Gastroesophageal sphincter (tissue), 4 donors: ENCODE measurements around the gene TSHZ2. TPM values are rescaled to one million over a fixed set of nuclear protein-coding genes. Genes with fewer than 3 reads are reported as not detected.

ENCODE experiments used
- ATAC-seq: fragments of 150-250 bp; one replicate; pipeline ENCODE4 v1.9.1; 2016; ENCODE audit warnings: mild to moderate bottlenecking, moderate library complexity
- H3K27ac ChIP-seq, 4 donors: fragments of 200-600 bp; sonication (generic) in 3 of 4; 1 replicate in 3 of 4; 2 replicates in 1 of 4; pipeline ENCODE4 v1.5.1; 2016 to 2019
- H3K27me3 ChIP-seq: fragments of 200-600 bp; sonication (generic); one replicate; pipeline ENCODE4 v1.5.1; 2019
- H3K36me3 ChIP-seq, 2 donors: fragments of 200-600 bp; sonication (generic); one replicate each; pipeline ENCODE4 v1.5.1; 2019; ENCODE audit warnings: control low read depth in 1 of 2
- H3K4me1 ChIP-seq, 3 donors: fragments of 200-600 bp; sonication (generic); 1 replicate in 2 of 3; 2 replicates in 1 of 3; pipeline ENCODE4 v1.5.1; 2016 to 2019; ENCODE audit warnings: control low read depth in 2 of 3
- H3K4me3 ChIP-seq, 2 donors: fragments of 200-600 bp; sonication (generic); one replicate each; pipeline ENCODE4 v1.5.1; 2019; ENCODE audit warnings: mild to moderate bottlenecking in 1 of 2, moderate library complexity in 1 of 2
- H3K9me3 ChIP-seq, 3 donors: fragments of 200-600 bp; sonication (generic); one replicate each; pipeline ENCODE4 v1.5.1; 2017 to 2019; ENCODE audit warnings: control low read depth in 2 of 3
- CTCF ChIP-seq, 4 experiments: fragments of 200-600 bp in 2 of 4; fragments of 450-650 bp in 2 of 4; sonication (generic) in 1 of 4; IDR thresholded peaks; one replicate each; pipeline ENCODE4 v1.5.1; 2017 to 2019; ENCODE audit warnings: antibody characterized with exemption in 4 of 4, mild to moderate bottlenecking in 2 of 4, moderate library complexity in 2 of 4
- EP300 ChIP-seq: sonication (generic); formaldehyde crosslinking; IDR thresholded peaks from one replicate; pipeline ENCODE4 v1.6.1; 2017; ENCODE audit warnings: antibody characterized with exemption, mild to moderate bottlenecking
- POLR2A ChIP-seq, 2 donors: fragments of 450-650 bp; IDR thresholded peaks; one replicate each; pipeline ENCODE4 v1.6.1; 2017; ENCODE audit warnings: antibody characterized with exemption in 2 of 2, mild to moderate bottlenecking in 2 of 2, moderate library complexity in 1 of 2
- POLR2AphosphoS5 ChIP-seq: sonication (generic); formaldehyde crosslinking; IDR thresholded peaks from one replicate; pipeline ENCODE4 v1.6.1; 2017; ENCODE audit warnings: antibody characterized with exemption
- WGBS, 2 donors: methylation state at CpG; one replicate each; pipeline ENCODE4 v1.1.5; 2018; ENCODE audit warnings: low coverage in 1 of 2; 5-methylcytosine and 5-hydroxymethylcytosine counted together
- total RNA-seq, 4 donors: library from RNA; depleted of rRNA; stranded (reverse); fragments of >200 nt; gene quantifications; one replicate each; pipeline ENCODE4 v1.1.0, GENCODE V29; 2016

Gene TSHZ2
- total RNA-seq, 4 donors from 2014 or later, result 9.9 to 21.3 (median 12.2) TPM

GRCh38 chr20:53186635-53187034 lies 214.5 kb downstream of the TSHZ2 start:
- Histone ChIP-seq H3K27me3 (no peaks in the 10 kb centered on the region), H3K4me3 (no peak overlapping the region), H3K27ac (no peak overlapping the region), H3K4me1 (no peaks in the 10 kb centered on the region), H3K36me3 (no peaks in the 10 kb centered on the region), H3K9me3 (no peaks in the 10 kb centered on the region)
- 63 to 80% methylated on average over 5 to 6 of the region's 6 CpGs for WGBS, 2 donors
- no peak for TF ChIP-seq POLR2A (IDR thresholded peaks at IDR 0.05)
- no peak for TF ChIP-seq CTCF (IDR thresholded peaks at IDR 0.05)
- TF ChIP-seq EP300, result no peak
- TF ChIP-seq POLR2AphosphoS5, result no peak
- ATAC-seq, result no peak

DNA sequence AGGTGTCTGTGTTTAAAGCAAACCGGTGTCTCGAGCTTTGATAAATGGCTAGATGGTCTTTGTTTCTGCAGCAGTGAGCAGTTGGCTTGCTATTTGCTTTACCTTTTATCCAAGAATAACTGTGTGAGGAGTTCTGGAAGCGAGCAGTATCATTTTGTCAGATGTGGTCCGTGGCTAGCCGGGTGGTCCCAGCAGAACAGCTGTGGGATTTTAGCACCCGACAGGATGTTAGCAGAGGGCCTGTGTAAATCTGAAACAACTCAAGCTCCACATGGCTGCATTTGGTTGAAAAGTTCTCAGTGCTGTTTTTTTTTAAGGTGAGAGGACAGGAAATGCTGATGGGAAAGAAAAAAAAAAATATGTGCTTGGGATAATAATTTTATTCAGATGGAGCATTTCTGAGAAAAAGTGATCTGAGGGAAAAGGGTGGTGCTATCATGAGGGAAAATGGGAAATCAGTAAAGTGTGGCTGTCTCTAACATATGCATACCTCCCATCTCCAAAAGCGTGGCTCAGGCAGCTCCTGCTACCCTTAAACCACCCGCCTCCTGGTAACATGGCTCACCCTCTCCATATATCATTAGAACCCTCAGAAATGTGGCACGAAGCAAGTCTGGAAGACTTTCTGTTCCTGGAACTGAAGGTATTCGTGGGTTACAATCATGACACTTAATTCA lies 215.4 kb downstream of the TSHZ2 start:
- no peak overlapping the region for H3K4me3 ChIP-seq
- no peaks in the 10 kb centered on the region for H3K4me1 ChIP-seq
- H3K27ac ChIP-seq, result no peak overlapping the region
- H3K27me3 ChIP-seq, result no peaks in the 10 kb centered on the region
- 41 to 46% methylated on average over 8 to 10 of the region's 10 CpGs for WGBS, 2 donors
- ATAC-seq, result no peak
- TF ChIP-seq POLR2A (IDR thresholded peaks at IDR 0.05), result no peak
- no peak for TF ChIP-seq CTCF (IDR thresholded peaks at IDR 0.05)
- no peak for TF ChIP-seq EP300
- no peak for TF ChIP-seq POLR2AphosphoS5
- H3K36me3 ChIP-seq, result no peaks in the 10 kb centered on the region
- no peaks in the 10 kb centered on the region for H3K9me3 ChIP-seq

DNA sequence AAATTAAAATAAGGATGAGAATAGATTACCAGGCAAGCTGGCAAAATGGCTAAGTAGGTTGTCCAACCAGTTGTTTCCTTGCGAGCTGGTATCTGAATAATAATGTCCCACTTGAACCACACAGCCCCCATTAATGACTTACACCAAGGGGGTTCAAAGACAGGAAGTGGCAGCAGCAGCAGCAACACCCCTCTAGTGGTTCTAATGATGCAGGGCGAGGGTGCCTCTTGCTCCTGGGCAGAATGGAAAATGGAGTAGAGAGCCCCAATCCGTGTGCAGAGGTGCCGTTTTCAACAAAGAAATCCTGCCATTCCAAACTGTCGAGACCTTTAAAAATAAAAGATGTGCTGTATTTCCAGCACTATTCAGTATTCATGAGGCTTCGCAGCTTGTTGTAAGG lies 218.1 kb downstream of the TSHZ2 start:
- H3K4me3 ChIP-seq, result no peak overlapping the region
- TF ChIP-seq EP300 (no peak), CTCF (IDR thresholded peaks at IDR 0.05) (no peak), POLR2A (IDR thresholded peaks at IDR 0.05) (no peak), POLR2AphosphoS5 (no peak)
- H3K36me3 ChIP-seq, result no peaks in the 10 kb centered on the region
- H3K9me3 ChIP-seq, result no peaks in the 10 kb centered on the region
- H3K27me3 ChIP-seq, result peaks cover 5% of the 10 kb centered on the region
- 83 to 90% methylated on average over 5 of the region's 6 CpGs for WGBS, 2 donors
- ATAC-seq, result no peak
- no peak overlapping the region for H3K27ac ChIP-seq
- no peaks in the 10 kb centered on the region for H3K4me1 ChIP-seq

DNA sequence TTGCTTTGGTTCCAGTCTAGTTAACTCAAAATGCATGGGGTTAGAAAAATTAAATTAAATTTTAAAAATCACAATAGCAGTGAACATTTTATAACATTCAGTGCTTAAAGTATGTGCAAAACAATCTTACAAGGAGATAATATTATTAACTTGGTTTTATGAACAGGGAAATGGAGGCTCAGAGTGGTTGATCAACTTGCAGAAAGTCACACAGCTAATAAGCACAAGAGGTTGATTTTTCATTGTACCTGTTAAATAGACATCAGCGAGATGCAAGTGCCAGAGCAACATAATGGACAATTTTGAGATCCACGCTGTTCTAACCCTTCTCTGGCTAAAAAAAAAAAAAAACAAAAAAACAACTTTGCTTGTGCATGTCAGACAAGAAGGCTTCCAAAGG lies 219.8 kb downstream of the TSHZ2 start:
- no peak overlapping the region for H3K27ac ChIP-seq
- no peaks in the 10 kb centered on the region for H3K36me3 ChIP-seq
- 82 to 90% methylated on average over 1 to 2 of the region's 2 CpGs for WGBS, 2 donors
- no peaks in the 10 kb centered on the region for H3K9me3 ChIP-seq
- H3K4me3 ChIP-seq, result no peak overlapping the region
- no peak for ATAC-seq
- TF ChIP-seq POLR2AphosphoS5 (no peak), POLR2A (IDR thresholded peaks at IDR 0.05) (no peak), EP300 (no peak)
- H3K4me1 ChIP-seq, result no peaks in the 10 kb centered on the region
- H3K27me3 ChIP-seq, result peaks cover 8% of the 10 kb centered on the region

GRCh38 chr20:53194306-53195290 lies 222.4 kb downstream of the TSHZ2 start:
- H3K36me3 ChIP-seq, result no peaks in the 10 kb centered on the region
- no peaks in the 10 kb centered on the region for H3K9me3 ChIP-seq
- TF ChIP-seq POLR2A (IDR thresholded peaks at IDR 0.05), result no peak
- no peak for TF ChIP-seq CTCF (IDR thresholded peaks at IDR 0.05)
- TF ChIP-seq EP300, result no peak
- no peak for TF ChIP-seq POLR2AphosphoS5
- H3K4me3 ChIP-seq, result no peak overlapping the region
- no peaks in the 10 kb centered on the region for H3K4me1 ChIP-seq
- ATAC-seq, result no peak
- peaks cover 13% of the 10 kb centered on the region for H3K27me3 ChIP-seq
- no peak overlapping the region for H3K27ac ChIP-seq
- WGBS, 2 donors, result 69 to 80% methylated on average over 9 to 10 of the region's 11 CpGs
